GM12878 (cell line): ENCODE data around the gene CLSTN2. TPM values are rescaled to one million over a fixed set of nuclear protein-coding genes. Genes with fewer than 3 reads are reported as not detected.

Experiments
- ATAC-seq: fragments of 200-7000 bp; cut with Tn5 transposase; 3 replicates; pipeline ENCODE4 v1.9.1; 2020; ENCODE audit warnings: mild to moderate bottlenecking, moderate library complexity
- BruUV-seq: library from RNA; stranded (reverse); fragments of 400-500 nt; replicated peaks from 2 replicates; lab custom pipeline; 2021; lab: Mats Ljungman, UMichigan
- CTCF ChIA-PET: fragments of 300-600 bp; sonication (Branson Sonifier 250); formaldehyde crosslinking; extraction: SDS; loops from one replicate; lab custom pipeline; 2021; ENCODE audit warnings: inconsistent platforms; lab: Yijun Ruan, JAX
- POLR2A ChIA-PET: fragments of 350-600 bp; formaldehyde crosslinking; extraction: SDS; loops from one replicate; lab custom pipeline; 2021; ENCODE audit warnings: inconsistent platforms; lab: Charles Lee
- RAD21 ChIA-PET: fragments of 300-600 bp; sonication (Branson Sonifier 250); formaldehyde crosslinking; loops from one replicate; lab custom pipeline; 2023; ENCODE audit warnings: antibody characterized with exemption; ENCODE audit not compliant: unreplicated experiment; lab: Charles Lee
- SMC1A ChIA-PET: fragments of 300-600 bp; sonication (Branson Sonifier 250); formaldehyde crosslinking; loops from one replicate; lab custom pipeline; 2023; ENCODE audit not compliant: unreplicated experiment, uncharacterized antibody; lab: Charles Lee
- DNase-seq: peaks from one replicate; pipeline ENCODE4 v3.0.0-alpha.2; 2011; ENCODE audit warnings: low read depth, low spot score
- FAIRE-seq: peaks from 3 replicates; lab custom pipeline; 2011; peaks lifted over from hg19 to GRCh38; lab: Jason Lieb, UNC
- H2AFZ ChIP-seq: 2 replicates; pipeline ENCODE4 v1.6.0; 2011; ENCODE audit warnings: low read depth, low read length, control low read depth; ENCODE audit not compliant: control insufficient read depth
- H3K27ac ChIP-seq: 2 replicates; pipeline ENCODE4 v1.5.1; 2011; ENCODE audit warnings: control low read depth; ENCODE audit not compliant: control insufficient read depth, insufficient read depth
- H3K27me3 ChIP-seq, 2 experiments: replicated peaks in 1 of 2; 2 replicates each; pipeline versions ENCODE4 v1.6.0 to v1.6.1; 2011; ENCODE audit warnings: low read length in 1 of 2; ENCODE audit not compliant: control insufficient read depth in 2 of 2, insufficient read depth in 2 of 2
- H3K36me3 ChIP-seq, 2 experiments: 2 replicates each; pipeline ENCODE4 v1.5.1; 2011; ENCODE audit warnings: low read length in 1 of 2; ENCODE audit not compliant: control insufficient read depth in 2 of 2, insufficient read depth in 2 of 2
- H3K4me1 ChIP-seq: 2 replicates; pipeline ENCODE4 v1.6.1; 2011; ENCODE audit warnings: mild to moderate bottlenecking, low read length, moderate library complexity, mixed read lengths; ENCODE audit not compliant: control insufficient read depth, insufficient read depth
- H3K4me2 ChIP-seq: 2 replicates; pipeline ENCODE4 v1.6.0; 2011; ENCODE audit warnings: control low read depth; ENCODE audit not compliant: control insufficient read depth, insufficient read depth
- H3K4me3 ChIP-seq: fragments of 200-600 bp; sonication (generic); 2 replicates; pipeline ENCODE4 v1.5.1; 2016
- H3K79me2 ChIP-seq: 2 replicates; pipeline ENCODE4 v1.6.0; 2011; ENCODE audit warnings: low read length; ENCODE audit not compliant: control insufficient read depth, insufficient read depth
- H3K9ac ChIP-seq: 2 replicates; pipeline ENCODE4 v1.8.0; 2011; ENCODE audit warnings: low read length, control low read depth, mixed read lengths; ENCODE audit not compliant: control insufficient read depth, insufficient read depth
- H3K9me3 ChIP-seq: replicated peaks from 3 replicates; pipeline ENCODE4 v1.5.1; 2011; ENCODE audit warnings: mild to moderate bottlenecking, low read length; ENCODE audit not compliant: control insufficient read depth, insufficient read depth
- H4K20me1 ChIP-seq: 2 replicates; pipeline ENCODE4 v1.6.0; 2011; ENCODE audit not compliant: control insufficient read depth, insufficient read depth
- ATF3 ChIP-seq: IDR thresholded peaks from 2 replicates; pipeline ENCODE4 v1.6.1; 2011; ENCODE audit warnings: low read depth, mild to moderate bottlenecking, low read length, moderate library complexity, borderline replicate concordance; ENCODE audit errors: extremely low read depth
- BMI1 ChIP-seq: fragments of 450-650 bp; IDR thresholded peaks from 2 replicates; pipeline ENCODE4 v1.6.1; 2016; ENCODE audit warnings: mild to moderate bottlenecking, moderate library complexity, borderline replicate concordance
- CHD4 ChIP-seq: fragments of 200-600 bp; sonication (generic); IDR thresholded peaks from 2 replicates; pipeline ENCODE4 v1.6.1; 2016; ENCODE audit warnings: mild to moderate bottlenecking
- CUX1 ChIP-seq: IDR thresholded peaks from 2 replicates; pipeline ENCODE4 v1.6.1; 2012; ENCODE audit warnings: improper control_type of control experiment, low read depth, low read length; ENCODE audit not compliant: insufficient replicate concordance
- FOXK2 ChIP-seq: fragments of 450-650 bp; IDR thresholded peaks from 2 replicates; pipeline ENCODE4 v1.6.1; 2017; ENCODE audit warnings: mild to moderate bottlenecking, moderate library complexity
- JUND ChIP-seq: IDR thresholded peaks from 2 replicates; pipeline ENCODE4 v1.6.1; 2012; ENCODE audit warnings: low read depth, mild to moderate bottlenecking, low read length, improper control_type of control experiment, moderate library complexity
- NFYA ChIP-seq: IDR thresholded peaks from 2 replicates; pipeline ENCODE4 v1.6.1; 2011; ENCODE audit warnings: low read depth, mild to moderate bottlenecking, low read length, improper control_type of control experiment, borderline replicate concordance
- NKRF ChIP-seq: fragments of 450-650 bp; conservative IDR thresholded peaks from 2 replicates; pipeline ENCODE4 v1.6.1; 2017; ENCODE audit warnings: mild to moderate bottlenecking, moderate library complexity
- POLR2A ChIP-seq: IDR thresholded peaks from 2 replicates; pipeline ENCODE4 v1.6.1; 2011; ENCODE audit warnings: low read depth, mild to moderate bottlenecking, low read length
- RBBP5 ChIP-seq: fragments of 200-600 bp; sonication (generic); conservative IDR thresholded peaks from 2 replicates; pipeline ENCODE4 v1.6.1; 2016
- RELB ChIP-seq: fragments of 450-650 bp; IDR thresholded peaks from 2 replicates; pipeline ENCODE4 v1.6.1; 2017; ENCODE audit warnings: low read depth, mild to moderate bottlenecking, moderate library complexity
- RUNX3 ChIP-seq: IDR thresholded peaks from 2 replicates; pipeline ENCODE4 v1.6.1; 2012; ENCODE audit warnings: low read length, inconsistent platforms
- SIN3A ChIP-seq: IDR thresholded peaks from 2 replicates; pipeline ENCODE4 v1.6.1; 2012; ENCODE audit warnings: low read depth, low read length, improper control_type of control experiment
- SIX5 ChIP-seq: IDR thresholded peaks from 2 replicates; pipeline ENCODE4 v1.6.1; 2011; ENCODE audit warnings: mild to moderate bottlenecking, low read depth, low read length, moderate library complexity; ENCODE audit not compliant: severe bottlenecking
- SMAD1 ChIP-seq: fragments of 450-650 bp; IDR thresholded peaks from 2 replicates; pipeline ENCODE4 v1.6.1; 2018; ENCODE audit warnings: mild to moderate bottlenecking, low read depth; ENCODE audit not compliant: partially characterized antibody
- WGBS: methylation state at CpG from one replicate; pipeline ENCODE4 v1.1.6; 2016; ENCODE audit warnings: low lambda C conversion rate; ENCODE audit not compliant: insufficient replicate concordance, insufficient coverage; ENCODE audit errors: missing lambda C conversion rate; 5-methylcytosine and 5-hydroxymethylcytosine counted together
- in situ Hi-C: fragments of 300-500 bp; cut with MboI; formaldehyde crosslinking; loops from 9 replicates; pipeline ENCODE4 v1.14.3; 2018; ENCODE audit warnings: mixed read lengths
- intact Hi-C: fragments of 100-400 bp; cut with micrococcal nuclease; formaldehyde crosslinking; loops from one replicate; pipeline ENCODE4 v1.14.2; 2022; ENCODE audit not compliant: unreplicated experiment
- polyA plus RNA-seq, 11 experiments: library from polyadenylated mRNA; depleted of rRNA in 4 of 11; unstranded in 6 of 11; stranded (reverse) in 5 of 11; fragments of >200 nt; fragmentation: Nextera tagmentation in 4 of 11; fragmentation: Illumina TruSeq in 1 of 11; extraction: Ambion mirVana in 4 of 11; extraction: Trizol in 1 of 11; gene quantifications; 1 replicate in 1 of 11; 2 replicates in 10 of 11; pipeline versions ENCODE4 v1.2.1 to v1.2.3, GENCODE V29; 2011 to 2016; ENCODE audit warnings: inconsistent platforms in 2 of 11, missing spikeins in 2 of 11, low read depth in 1 of 11
- total RNA-seq, 4 experiments: library from RNA; depleted of rRNA in 3 of 4; stranded (reverse); fragments of >200 nt in 3 of 4; fragmentation: Illumina TruSeq in 1 of 4; extraction: Trizol in 1 of 4; gene quantifications; 2 replicates each; pipeline versions ENCODE4 v1.2.1 to v1.2.3, GENCODE V29; 2013 to 2021

Gene CLSTN2
- total and polyA plus RNA-seq, 10 of the 15 experiments (the other 5 are each of a cell fraction or from before 2014, with no cell fraction given), result under 0.01 to 0.10 (median under 0.01) TPM; not detected in 5

- H3K27ac ChIP-seq, result no peak overlapping the region
- POLR2A ChIA-PET, result no interaction called here
- no peak for TF ChIP-seq FOXK2
- TF ChIP-seq SMAD1, result no peak
- no peak for TF ChIP-seq RBBP5
- TF ChIP-seq BMI1, result no peak
- no peak for TF ChIP-seq SIX5
- no peak for TF ChIP-seq JUND
- no peak for TF ChIP-seq ATF3
- no peak for TF ChIP-seq POLR2A
- TF ChIP-seq CHD4, result no peak
- TF ChIP-seq RUNX3, result no peak
- TF ChIP-seq NFYA, result no peak
- no peak for TF ChIP-seq NKRF
- TF ChIP-seq RELB, result no peak
- no peak for TF ChIP-seq CUX1
- TF ChIP-seq SIN3A, result no peak
- CTCF ChIA-PET, result no interaction called here
- H3K9ac ChIP-seq, result no peak overlapping the region
- DNase-seq, result no peak
- H3K9me3 ChIP-seq, result no peaks in the 10 kb centered on the region
- FAIRE-seq, result no peak
- RAD21 ChIA-PET, result no interaction called here
- no peak overlapping the region for H3K4me3 ChIP-seq
- ATAC-seq, result no peak
- H3K4me1 ChIP-seq, result no peaks in the 10 kb centered on the region
- intact Hi-C loops, result no loop called here
- no peaks in the 10 kb centered on the region for H3K36me3 ChIP-seq
- no peak overlapping the region for H2AFZ ChIP-seq
- SMC1A ChIA-PET, result interaction anchor here (0.6 to 1.0 kb wide), 2 partner anchors 24 to 415 kb away, joined by 3 read pairs; no protein-coding TSS in a partner anchor
- in situ Hi-C loops, result no loop called here
- 40% methylated on average over 3 of the region's 3 CpGs for WGBS
- H3K79me2 ChIP-seq, result no peaks in the 10 kb centered on the region
- H3K27me3 ChIP-seq, result no peaks in the 10 kb centered on the region; a peak in 1 of 4 replicates
- no TSS peak for BruUV-seq
- H3K4me2 ChIP-seq, result no peak overlapping the region
- H4K20me1 ChIP-seq, result no peaks in the 10 kb centered on the region
These were observed 142.4 kb downstream of the CLSTN2 start for GRCh38 chr3:140077406-140077805.
